ENCODE data around the gene SPAG16.
A peak's percentile ranks its signal among the peaks of the same experiment; 100 is the strongest.

SPAG16 gene

GRCh38 chr2:214226061-214226460 is 941.8 kb downstream of the SPAG16 start:
- TF ChIP-seq, protein P1, sequence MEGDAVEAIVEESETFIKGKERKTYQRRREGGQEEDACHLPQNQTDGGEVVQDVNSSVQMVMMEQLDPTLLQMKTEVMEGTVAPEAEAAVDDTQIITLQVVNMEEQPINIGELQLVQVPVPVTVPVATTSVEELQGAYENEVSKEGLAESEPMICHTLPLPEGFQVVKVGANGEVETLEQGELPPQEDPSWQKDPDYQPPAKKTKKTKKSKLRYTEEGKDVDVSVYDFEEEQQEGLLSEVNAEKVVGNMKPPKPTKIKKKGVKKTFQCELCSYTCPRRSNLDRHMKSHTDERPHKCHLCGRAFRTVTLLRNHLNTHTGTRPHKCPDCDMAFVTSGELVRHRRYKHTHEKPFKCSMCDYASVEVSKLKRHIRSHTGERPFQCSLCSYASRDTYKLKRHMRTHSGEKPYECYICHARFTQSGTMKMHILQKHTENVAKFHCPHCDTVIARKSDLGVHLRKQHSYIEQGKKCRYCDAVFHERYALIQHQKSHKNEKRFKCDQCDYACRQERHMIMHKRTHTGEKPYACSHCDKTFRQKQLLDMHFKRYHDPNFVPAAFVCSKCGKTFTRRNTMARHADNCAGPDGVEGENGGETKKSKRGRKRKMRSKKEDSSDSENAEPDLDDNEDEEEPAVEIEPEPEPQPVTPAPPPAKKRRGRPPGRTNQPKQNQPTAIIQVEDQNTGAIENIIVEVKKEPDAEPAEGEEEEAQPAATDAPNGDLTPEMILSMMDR (IDR thresholded peaks at IDR 0.05; ENCODE audit: low read depth, low read length) = no peak
- DNase-seq (ENCODE audit: extremely low read depth, low read depth) = no peak

DNA sequence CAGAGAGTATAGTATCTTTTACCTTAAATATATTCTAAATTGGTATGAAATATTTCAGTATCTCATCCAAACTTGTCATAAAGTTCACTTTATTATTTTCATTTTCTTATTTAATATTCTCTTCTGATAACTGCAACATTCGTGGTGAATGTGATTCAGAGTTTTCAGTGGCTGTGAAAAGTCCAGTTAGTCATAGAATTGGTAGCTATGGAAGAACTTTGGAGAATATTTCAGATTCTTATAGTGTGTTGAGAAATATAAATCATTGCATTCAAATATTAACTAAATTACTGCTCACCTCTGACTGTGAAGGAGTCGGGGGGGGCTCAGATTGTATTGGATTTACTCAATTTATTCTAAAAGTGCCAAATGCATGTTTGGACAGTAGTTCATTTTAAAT is 948.0 kb downstream of the SPAG16 start:
- no peak for DNase-seq (ENCODE audit: extremely low read depth, low read depth)
- TF ChIP-seq, protein P1 (IDR thresholded peaks at IDR 0.05; ENCODE audit: low read depth, low read length) = no peak

DNA sequence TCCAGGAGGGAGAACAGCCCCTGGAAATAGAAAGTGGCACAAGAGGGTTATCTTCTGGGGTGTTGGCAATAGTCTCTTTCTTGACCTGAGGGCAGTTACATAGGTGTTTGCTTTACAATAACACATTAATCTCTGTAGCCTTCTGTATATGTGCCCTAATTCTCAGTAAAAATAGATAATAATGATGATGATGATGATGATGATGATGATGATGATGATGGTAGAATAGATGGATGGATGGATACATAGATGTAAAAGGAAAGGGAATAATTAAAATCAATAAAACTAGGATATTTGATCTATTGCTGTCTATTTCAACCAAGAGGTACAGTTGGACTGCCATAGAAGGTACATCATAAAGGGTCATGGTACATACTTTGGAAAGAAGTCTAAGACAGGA is 948.9 kb downstream of the SPAG16 start:
- TF ChIP-seq, protein P1 (IDR thresholded peaks at IDR 0.05; ENCODE audit: low read depth, low read length) = no peak

GRCh38 chr2:214242797-214243196 is 958.5 kb downstream of the SPAG16 start:
- TF ChIP-seq, protein P1 (IDR thresholded peaks at IDR 0.05; ENCODE audit: low read depth, low read length) = no peak
- no peak for DNase-seq (ENCODE audit: extremely low read depth, low read depth)

More for the DNA sequence above, 948.9 kb downstream of the SPAG16 start:
- DNase-seq (ENCODE audit: extremely low read depth, low read depth) = no peak

- peak; percentile 3 for DNase-seq (ENCODE audit: extremely low read depth, low read depth)
- TF ChIP-seq, protein P1 (IDR thresholded peaks at IDR 0.05; ENCODE audit: low read depth, low read length) = no peak
Measured at GRCh38 chr2:214244847-214245246, 960.6 kb downstream of the SPAG16 start.

GRCh38 chr2:214246417-214246816 is 962.2 kb downstream of the SPAG16 start:
- TF ChIP-seq, protein P1 (IDR thresholded peaks at IDR 0.05; ENCODE audit: low read depth, low read length) = no peak
- no peak for DNase-seq (ENCODE audit: extremely low read depth, low read depth)

DNA sequence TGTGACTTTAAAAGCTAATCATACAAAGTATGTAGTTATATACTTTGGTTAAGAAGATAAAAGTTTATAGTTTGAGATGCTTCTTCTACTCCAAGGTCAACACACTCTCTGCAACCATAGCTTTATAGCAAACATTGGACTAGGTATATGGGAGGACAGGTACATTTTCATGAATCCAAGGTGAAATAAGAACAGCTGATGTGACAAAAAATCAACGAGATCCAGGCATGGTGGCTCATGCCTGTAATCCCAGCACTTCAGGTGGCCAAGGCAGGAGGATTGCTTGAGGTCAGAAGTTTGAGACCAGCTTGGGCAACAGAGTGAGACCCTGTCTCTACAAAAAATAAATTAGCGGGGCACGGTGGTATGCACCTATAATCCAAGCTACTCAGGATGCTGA is 963.3 kb downstream of the SPAG16 start:
- TF ChIP-seq, protein P1 (IDR thresholded peaks at IDR 0.05; ENCODE audit: low read depth, low read length) = no peak
- DNase-seq (ENCODE audit: extremely low read depth, low read depth) = no peak

Data from AG09319 (cell line).